Neuronal stem cell (in vitro differentiated cells): ENCODE data around the gene USP17L18.
"Not testable (repeated sequence)": the region's sequence is repeated elsewhere in the genome, so short reads cannot be mapped to it uniquely, and the experiment has no call there.

ENCODE experiments used
- DNase-seq: peaks from one replicate; pipeline ENCODE4 v3.0.0-alpha.2; 2013; ENCODE audit warnings: low spot score
- H2AFZ ChIP-seq: one replicate; pipeline ENCODE4 v1.6.1; 2013; ENCODE audit warnings: mild to moderate bottlenecking, low read length, inconsistent platforms
- H2AK5ac ChIP-seq: 2 replicates; pipeline ENCODE4 v1.6.1; 2013; ENCODE audit warnings: low read depth, mild to moderate bottlenecking, inconsistent platforms, low read length, moderate library complexity, mixed read lengths
- H2BK120ac ChIP-seq: 2 replicates; pipeline ENCODE4 v1.6.1; 2013; ENCODE audit warnings: low read depth, mild to moderate bottlenecking, inconsistent platforms, low read length, moderate library complexity, mixed read lengths
- H2BK12ac ChIP-seq: one replicate; pipeline ENCODE4 v1.6.1; 2013; ENCODE audit warnings: low read length, inconsistent platforms
- H2BK15ac ChIP-seq: 2 replicates; pipeline ENCODE4 v1.6.1; 2013; ENCODE audit warnings: mild to moderate bottlenecking, low read length, inconsistent platforms, mixed read lengths
- H2BK5ac ChIP-seq: one replicate; pipeline ENCODE4 v1.6.1; 2013; ENCODE audit warnings: inconsistent platforms, mild to moderate bottlenecking, low read length, moderate library complexity
- H3K14ac ChIP-seq: one replicate; pipeline ENCODE4 v1.6.1; 2013; ENCODE audit warnings: low read length, inconsistent platforms
- H3K18ac ChIP-seq: 2 replicates; pipeline ENCODE4 v1.6.1; 2013; ENCODE audit warnings: low read length, inconsistent platforms
- H3K23ac ChIP-seq: 2 replicates; pipeline ENCODE4 v1.6.1; 2013; ENCODE audit warnings: low read depth, mild to moderate bottlenecking, mixed read lengths, low read length, inconsistent platforms; ENCODE audit not compliant: poor library complexity
- H3K27ac ChIP-seq: replicated peaks from 3 replicates; pipeline ENCODE4 v1.5.1; 2013; ENCODE audit warnings: low read length, inconsistent platforms
- H3K27me3 ChIP-seq, 3 experiments: 2 replicates each; pipeline ENCODE4 v1.6.1; 2013; ENCODE audit warnings: low read length in 3 of 3, mild to moderate bottlenecking in 2 of 3, inconsistent platforms in 1 of 3, low read depth in 1 of 3, mixed read lengths in 1 of 3, moderate library complexity in 1 of 3; ENCODE audit not compliant: control insufficient read depth in 3 of 3, insufficient read depth in 3 of 3
- H3K36me3 ChIP-seq, 2 donors: replicated peaks in 1 of 2; 2 replicates each; pipeline ENCODE4 v1.6.1; 2013; ENCODE audit warnings: low read length in 2 of 2; ENCODE audit not compliant: control insufficient read depth in 2 of 2, insufficient read depth in 2 of 2
- H3K4ac ChIP-seq: 2 replicates; pipeline ENCODE4 v1.6.1; 2013; ENCODE audit warnings: inconsistent platforms, mild to moderate bottlenecking, low read length, moderate library complexity
- H3K4me1 ChIP-seq, 2 donors: 1 replicate in 1 of 2; 2 replicates in 1 of 2; pipeline ENCODE4 v1.6.1; 2013; ENCODE audit warnings: low read length in 2 of 2, low read depth in 1 of 2; ENCODE audit not compliant: control insufficient read depth in 2 of 2, insufficient read depth in 1 of 2
- H3K4me2 ChIP-seq: one replicate; pipeline ENCODE4 v1.6.1; 2013; ENCODE audit warnings: mild to moderate bottlenecking, low read length, inconsistent platforms; ENCODE audit not compliant: insufficient read depth, poor library complexity, severe bottlenecking
- H3K4me3 ChIP-seq, 2 donors: 2 replicates each; pipeline ENCODE4 v1.5.1; 2013; ENCODE audit warnings: low read length in 2 of 2, mild to moderate bottlenecking in 2 of 2, inconsistent platforms in 1 of 2, moderate library complexity in 1 of 2
- H3K79me1 ChIP-seq: one replicate; pipeline ENCODE4 v1.6.1; 2013; ENCODE audit warnings: low read depth, mild to moderate bottlenecking, inconsistent platforms, low read length, moderate library complexity
- H3K9ac ChIP-seq: one replicate; pipeline ENCODE4 v1.6.1; 2013; ENCODE audit warnings: mild to moderate bottlenecking, low read depth, low read length, inconsistent platforms; ENCODE audit not compliant: poor library complexity
- H3K9me3 ChIP-seq, 2 donors: replicated peaks in 1 of 2; 2 replicates each; pipeline versions ENCODE3 to v1.6.1; 2013; ENCODE audit warnings: low read length in 2 of 2, mild to moderate bottlenecking in 2 of 2, inconsistent platforms in 1 of 2, low read depth in 1 of 2, mixed read lengths in 1 of 2, moderate library complexity in 1 of 2; ENCODE audit not compliant: control insufficient read depth in 2 of 2, insufficient read depth in 1 of 2
- H4K8ac ChIP-seq: one replicate; pipeline ENCODE4 v1.6.1; 2013; ENCODE audit warnings: low read depth, mild to moderate bottlenecking, inconsistent platforms, low read length, moderate library complexity
- H4K91ac ChIP-seq: one replicate; pipeline ENCODE4 v1.6.1; 2013; ENCODE audit warnings: low read length, low read depth, mild to moderate bottlenecking, inconsistent platforms; ENCODE audit not compliant: poor library complexity
- WGBS, 2 donors: extraction: QIAGEN DNeasy Blood & Tissue Kit; methylation state at CpG; one replicate each; pipeline ENCODE4 v1.1.7; 2013; ENCODE audit warnings: missing lambda C conversion rate in 2 of 2, mixed read lengths in 1 of 2; ENCODE audit not compliant: insufficient read length in 2 of 2, insufficient replicate concordance in 1 of 2; ENCODE audit errors: extremely low coverage in 2 of 2; 5-methylcytosine and 5-hydroxymethylcytosine counted together

Gene USP17L18

DNA sequence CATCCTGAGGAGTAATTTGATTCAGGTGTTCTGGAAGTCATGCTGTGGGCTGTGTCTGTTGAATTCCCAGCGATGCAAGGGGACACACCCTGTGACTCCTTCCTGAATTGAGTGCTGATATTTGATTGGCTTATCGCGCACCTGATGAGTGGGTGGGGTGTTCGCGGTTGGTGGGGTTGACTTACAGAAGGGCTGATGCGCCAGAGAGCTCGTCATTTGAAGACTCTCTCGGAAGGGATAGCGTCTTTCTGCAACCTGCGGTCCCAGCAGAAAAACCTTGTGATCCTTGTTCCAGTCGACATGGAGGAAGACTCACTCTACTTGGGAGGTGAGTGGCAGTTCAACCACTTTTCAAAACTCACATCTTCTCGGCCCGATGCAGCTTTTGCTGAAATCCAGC is 28.6 kb upstream of the USP17L18 start, which contains the start of gene USP17L12:
TSS of gene USP17L12 (plus strand) at position 301 of the 400 bp plus-strand sequence. CDS start at position 301, 0 bp downstream.
- H3K36me3 ChIP-seq, H3K27me3 ChIP-seq, H3K4me2 ChIP-seq, H3K18ac ChIP-seq, H3K9ac ChIP-seq, H2BK5ac ChIP-seq, H3K9me3 ChIP-seq, H2AFZ ChIP-seq, H3K4me3 ChIP-seq, H3K4ac ChIP-seq, H2BK15ac ChIP-seq, H3K23ac ChIP-seq, H2BK120ac ChIP-seq, H4K91ac ChIP-seq, H3K27ac ChIP-seq, H3K4me1 ChIP-seq, DNase-seq, H4K8ac ChIP-seq, H3K14ac ChIP-seq, H2BK12ac ChIP-seq, H2AK5ac ChIP-seq, H3K79me1 ChIP-seq: not testable (repeated sequence)
- no CpG with 5 or more reads among the region's 13 CpGs for WGBS, 2 donors

- H4K8ac ChIP-seq, H3K27ac ChIP-seq, H3K27me3 ChIP-seq, H3K18ac ChIP-seq, H3K36me3 ChIP-seq, H2BK5ac ChIP-seq, H3K9me3 ChIP-seq, H4K91ac ChIP-seq, H3K4ac ChIP-seq, H3K4me2 ChIP-seq, H3K9ac ChIP-seq, H2BK15ac ChIP-seq, H3K4me1 ChIP-seq, DNase-seq, H2AK5ac ChIP-seq, H3K4me3 ChIP-seq, H3K23ac ChIP-seq, H2BK12ac ChIP-seq, H2BK120ac ChIP-seq, H2AFZ ChIP-seq, H3K79me1 ChIP-seq, H3K14ac ChIP-seq: not testable (repeated sequence)
- WGBS, 2 donors = no CpG with 5 or more reads among the region's 14 CpGs
Observed at GRCh38 chr4:9224596-9224995, 23.8 kb upstream of the USP17L18 start, which contains the start of gene USP17L13. TSS of gene USP17L13 (plus strand) at chr4:9224896. CDS start at chr4:9224896, 0 bp downstream.

GRCh38 chr4:9230249-9230648 is 18.2 kb upstream of the USP17L18 start:
- H3K4me3 ChIP-seq, H3K23ac ChIP-seq, DNase-seq: not testable (repeated sequence)

GRCh38 chr4:9234085-9234484 is 14.3 kb upstream of the USP17L18 start, which contains the start of gene USP17L15:
TSS of gene USP17L15 (plus strand) at chr4:9234385. CDS start at chr4:9234385, 0 bp downstream.
- H3K9me3 ChIP-seq, H2AK5ac ChIP-seq, H4K8ac ChIP-seq, H3K23ac ChIP-seq, H2BK5ac ChIP-seq, H4K91ac ChIP-seq, H3K27me3 ChIP-seq, H3K4me1 ChIP-seq, DNase-seq, H2BK15ac ChIP-seq, H2BK12ac ChIP-seq, H3K9ac ChIP-seq, H3K14ac ChIP-seq, H3K4me2 ChIP-seq, H2AFZ ChIP-seq, H3K27ac ChIP-seq, H3K79me1 ChIP-seq, H3K36me3 ChIP-seq, H2BK120ac ChIP-seq, H3K4ac ChIP-seq, H3K4me3 ChIP-seq, H3K18ac ChIP-seq: not testable (repeated sequence)
- no CpG with 5 or more reads among the region's 15 CpGs for WGBS, 2 donors

More at GRCh38 chr4:9230249-9230648, 18.2 kb upstream of the USP17L18 start:
- H4K91ac ChIP-seq, H3K4me1 ChIP-seq, H3K4me2 ChIP-seq, H3K27ac ChIP-seq, H3K9ac ChIP-seq, H3K4ac ChIP-seq, H2BK12ac ChIP-seq, H3K27me3 ChIP-seq, H2BK120ac ChIP-seq, H3K36me3 ChIP-seq, H2BK15ac ChIP-seq, H4K8ac ChIP-seq, H3K18ac ChIP-seq, H2AFZ ChIP-seq, H2AK5ac ChIP-seq, H3K14ac ChIP-seq, H3K9me3 ChIP-seq, H2BK5ac ChIP-seq, H3K79me1 ChIP-seq: not testable (repeated sequence)
- WGBS, 2 donors = no CpG with 5 or more reads among the region's 8 CpGs
